SK-N-MC (cell line): Measurements from ENCODE around the gene AMER2.

Experiments used
- DNase-seq: peaks from one replicate; pipeline ENCODE4 v3.0.0-alpha.2; 2011; ENCODE audit warnings: low read depth, low spot score
- H3K27ac ChIP-seq: fragments of 200-600 bp; sonication (generic); 2 replicates; pipeline ENCODE4 v1.5.1; 2016; ENCODE audit warnings: mixed run types
- H3K36me3 ChIP-seq: fragments of 200-600 bp; sonication (generic); 2 replicates; pipeline ENCODE4 v1.6.1; 2017; ENCODE audit warnings: antibody characterized with exemption, low read length, mixed read lengths; ENCODE audit not compliant: insufficient read depth
- H3K4me3 ChIP-seq: fragments of 200-600 bp; sonication (generic); 2 replicates; pipeline ENCODE4 v1.5.1; 2016
- H3K9ac ChIP-seq: fragments of 200-600 bp; sonication (generic); 2 replicates; pipeline ENCODE4 v1.8.0; 2017; ENCODE audit warnings: mixed run types, mixed read lengths; ENCODE audit not compliant: insufficient read length
- H3K9me3 ChIP-seq: fragments of 200-600 bp; sonication (generic); 2 replicates; pipeline ENCODE4 v1.6.1; 2017; ENCODE audit warnings: low read depth, mild to moderate bottlenecking, antibody characterized with exemption, low read length, moderate library complexity, mixed read lengths
- EZH2 ChIP-seq: fragments of 200-600 bp; sonication (generic); IDR thresholded peaks from one replicate; pipeline ENCODE4 v1.6.1; 2017; ENCODE audit warnings: antibody characterized with exemption
- FOXP2 ChIP-seq: optimal IDR thresholded peaks from 2 replicates; pipeline ENCODE3; 2011; ENCODE audit warnings: mild to moderate bottlenecking, moderate library complexity; ENCODE audit not compliant: insufficient read depth; ENCODE audit errors: extremely low read length, control extremely low read depth
- POLR2AphosphoS5 ChIP-seq: IDR thresholded peaks from 2 replicates; pipeline ENCODE4 v1.6.1; 2012; ENCODE audit warnings: mild to moderate bottlenecking, low read depth, low read length, borderline replicate concordance

The AMER2 gene

DNA sequence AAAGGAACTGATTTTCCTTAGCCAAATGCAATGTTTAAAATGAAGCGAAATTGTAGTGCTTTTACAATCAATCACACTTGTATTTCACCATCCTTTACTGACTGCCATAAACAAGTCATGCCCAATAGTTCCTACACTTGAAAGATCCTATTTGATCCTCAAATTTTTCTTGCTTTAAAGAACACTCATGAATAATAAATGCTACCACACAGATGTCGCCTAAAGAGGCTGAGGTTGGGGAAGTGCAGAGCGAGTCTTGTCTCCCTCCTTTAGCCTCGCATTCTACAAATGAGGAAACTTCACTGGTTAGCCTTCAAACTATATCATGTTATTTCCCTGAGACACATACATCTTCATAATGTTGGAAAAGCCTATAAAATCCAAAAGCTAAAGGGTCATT, 18.7 kb upstream of the AMER2 start:
- DNase-seq, result no peak
- Histone ChIP-seq H3K27ac (peak overlapping the region; percentile 88), H3K4me3 (peak overlapping the region; percentile 37), H3K36me3 (no peaks in the 10 kb centered on the region), H3K9ac (no peak overlapping the region), H3K9me3 (no peaks in the 10 kb centered on the region)
- no peak for TF ChIP-seq FOXP2
- no peak for TF ChIP-seq EZH2
- TF ChIP-seq POLR2AphosphoS5, result no peak; the same call in 1 of the 2 replicates

DNA sequence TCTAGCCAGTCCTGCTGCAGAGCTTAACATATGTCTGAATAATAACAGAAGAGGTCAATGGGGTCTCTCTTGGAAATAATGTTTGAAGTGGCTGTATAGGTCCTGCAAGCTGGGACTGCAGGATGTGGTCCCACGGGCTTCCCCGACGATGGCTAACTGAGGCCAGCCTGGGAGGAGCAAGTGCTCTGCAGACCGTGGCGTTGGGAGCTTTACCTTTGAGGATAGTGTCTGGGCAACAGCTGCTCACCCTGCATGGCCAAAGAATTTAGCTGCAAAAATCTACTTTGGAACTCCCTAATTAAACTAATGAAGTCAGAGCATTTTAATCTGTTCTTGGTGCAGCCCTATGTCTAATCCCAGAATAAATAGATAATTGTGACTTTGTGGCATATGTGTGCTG, 18.2 kb upstream of the AMER2 start:
- no peaks in the 10 kb centered on the region for H3K36me3 ChIP-seq
- no peaks in the 10 kb centered on the region for H3K9me3 ChIP-seq
- TF ChIP-seq EZH2 (no peak), FOXP2 (no peak), POLR2AphosphoS5 (no peak)
- peak overlapping the region; percentile 88 for H3K27ac ChIP-seq
- DNase-seq, result no peak
- H3K4me3 ChIP-seq, result peak overlapping the region; percentile 37; the same call in 1 of the 2 replicates
- no peak overlapping the region for H3K9ac ChIP-seq

DNA sequence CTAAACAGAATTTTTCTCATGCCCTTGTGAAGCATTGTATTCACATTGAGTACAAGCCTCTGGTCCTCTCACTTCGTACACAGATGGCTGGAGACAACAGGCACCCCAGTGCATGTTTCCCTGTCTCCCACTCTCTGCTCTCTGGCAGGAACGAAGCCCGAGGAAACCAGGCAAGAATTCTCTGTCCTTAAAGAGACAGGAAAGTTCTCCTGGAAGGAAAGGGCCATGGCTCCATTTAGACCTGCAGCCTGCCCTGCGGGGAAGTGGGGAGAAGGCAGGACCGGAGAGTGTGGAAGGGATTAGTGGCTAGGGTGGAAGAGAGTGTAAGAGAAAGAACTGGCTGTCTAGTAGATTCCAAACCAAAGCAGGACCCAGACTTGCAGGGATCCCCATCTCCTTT, 15.5 kb upstream of the AMER2 start:
- peak overlapping the region; percentile 46 for H3K9ac ChIP-seq
- H3K27ac ChIP-seq, result peak overlapping the region; percentile 63
- no peaks in the 10 kb centered on the region for H3K36me3 ChIP-seq
- no peak overlapping the region for H3K4me3 ChIP-seq
- H3K9me3 ChIP-seq, result no peaks in the 10 kb centered on the region
- TF ChIP-seq POLR2AphosphoS5, result no peak
- TF ChIP-seq FOXP2, result no peak
- no peak for TF ChIP-seq EZH2
- DNase-seq, result no peak

DNA sequence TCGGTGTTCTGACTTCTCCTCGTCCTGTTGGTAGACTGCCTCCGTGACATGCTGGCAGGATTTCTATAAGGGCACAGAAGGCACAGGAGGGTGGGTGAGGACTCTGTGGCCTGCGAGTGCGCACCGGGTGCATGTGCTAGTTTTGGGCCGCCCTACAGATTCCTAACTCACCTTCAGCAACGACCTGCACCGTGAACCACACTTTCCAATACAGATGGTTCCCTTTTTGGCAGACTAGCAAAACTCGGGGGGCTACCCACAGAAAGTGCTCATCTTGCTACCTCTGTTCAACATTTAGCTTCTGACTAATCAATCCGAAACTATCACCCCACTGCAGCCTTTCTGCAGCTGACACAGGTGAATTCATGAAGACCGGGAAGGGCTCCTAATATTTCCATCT, 14.1 kb upstream of the AMER2 start:
- Histone ChIP-seq H3K36me3 (no peaks in the 10 kb centered on the region), H3K9me3 (no peaks in the 10 kb centered on the region), H3K9ac (peak overlapping the region; percentile 71), H3K27ac (peak overlapping the region; percentile 99), H3K4me3 (no peak overlapping the region)
- TF ChIP-seq POLR2AphosphoS5 (no peak), FOXP2 (no peak), EZH2 (no peak)
- no peak for DNase-seq

DNA sequence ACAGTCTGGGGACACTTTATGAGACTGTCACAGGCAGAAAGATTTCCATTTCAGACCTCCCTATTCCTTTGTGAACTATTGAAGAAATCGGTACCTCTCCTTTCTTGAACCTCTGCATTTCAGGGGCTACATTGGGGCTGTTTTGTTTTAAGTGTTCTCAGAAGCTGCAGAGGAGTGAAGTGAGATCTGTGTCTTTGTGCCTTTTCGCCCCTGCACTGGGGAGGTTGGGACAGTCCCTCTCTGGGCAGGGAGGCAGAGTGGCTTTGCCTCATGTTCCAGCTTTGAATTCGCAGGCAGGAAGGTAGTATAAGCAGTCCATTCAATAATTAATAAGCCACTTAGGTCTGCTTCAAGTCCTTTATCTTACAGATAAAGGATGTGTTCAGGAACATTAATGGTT, 9.5 kb upstream of the AMER2 start:
- no peak for DNase-seq
- Histone ChIP-seq H3K4me3 (no peak overlapping the region), H3K36me3 (no peaks in the 10 kb centered on the region), H3K9me3 (peaks cover 2% of the 10 kb centered on the region; the same call in 1 of the 2 replicates), H3K27ac (peak overlapping the region; percentile 96), H3K9ac (peak overlapping the region; percentile 40)
- no peak for TF ChIP-seq POLR2AphosphoS5
- TF ChIP-seq EZH2, result no peak
- no peak for TF ChIP-seq FOXP2

DNA sequence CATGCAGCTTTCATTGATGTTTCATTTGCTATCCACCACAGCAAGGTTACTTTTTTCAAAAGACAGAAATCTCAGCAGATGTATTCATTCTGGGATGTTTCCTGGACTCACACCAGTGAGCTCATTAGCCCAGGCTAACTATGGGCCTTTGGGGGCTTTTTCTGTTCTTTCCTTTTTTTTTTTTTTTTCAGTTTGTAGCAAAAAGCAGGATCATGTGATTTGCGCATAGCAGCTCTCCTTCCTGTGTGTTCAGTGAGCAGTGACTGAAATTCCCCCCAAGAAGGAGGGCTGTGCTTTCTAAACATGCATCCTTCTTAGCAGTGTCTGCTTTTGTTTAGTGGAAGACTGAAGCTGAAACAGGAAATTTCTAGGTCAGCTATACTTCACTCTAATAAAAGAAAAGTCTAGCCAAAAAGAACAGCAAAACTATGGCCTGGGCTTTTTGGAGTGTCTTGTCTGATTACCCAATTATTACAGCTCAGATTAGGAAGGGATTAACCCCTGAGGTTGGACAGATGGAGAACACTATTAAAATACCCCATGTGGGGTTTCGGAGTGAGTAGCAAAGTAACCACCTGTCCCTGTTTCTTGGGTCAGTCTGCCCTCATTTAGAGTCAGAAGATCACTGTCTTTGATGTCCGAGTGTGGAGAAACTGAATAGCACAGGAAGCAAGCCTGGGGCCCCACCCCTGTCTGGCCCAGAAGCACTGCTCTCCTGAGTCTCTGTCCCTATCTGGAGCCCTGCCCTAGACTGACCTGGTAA, 8.9 kb upstream of the AMER2 start:
- H3K36me3 ChIP-seq, result no peaks in the 10 kb centered on the region
- peak overlapping the region; percentile 6 for H3K4me3 ChIP-seq
- peaks cover 2% of the 10 kb centered on the region; the same call in 1 of the 2 replicates for H3K9me3 ChIP-seq
- H3K9ac ChIP-seq, result peak overlapping the region; percentile 40
- no peak for TF ChIP-seq POLR2AphosphoS5
- no peak for TF ChIP-seq EZH2
- TF ChIP-seq FOXP2, result no peak
- peak overlapping the region; percentile 96 for H3K27ac ChIP-seq
- DNase-seq, result no peak

DNA sequence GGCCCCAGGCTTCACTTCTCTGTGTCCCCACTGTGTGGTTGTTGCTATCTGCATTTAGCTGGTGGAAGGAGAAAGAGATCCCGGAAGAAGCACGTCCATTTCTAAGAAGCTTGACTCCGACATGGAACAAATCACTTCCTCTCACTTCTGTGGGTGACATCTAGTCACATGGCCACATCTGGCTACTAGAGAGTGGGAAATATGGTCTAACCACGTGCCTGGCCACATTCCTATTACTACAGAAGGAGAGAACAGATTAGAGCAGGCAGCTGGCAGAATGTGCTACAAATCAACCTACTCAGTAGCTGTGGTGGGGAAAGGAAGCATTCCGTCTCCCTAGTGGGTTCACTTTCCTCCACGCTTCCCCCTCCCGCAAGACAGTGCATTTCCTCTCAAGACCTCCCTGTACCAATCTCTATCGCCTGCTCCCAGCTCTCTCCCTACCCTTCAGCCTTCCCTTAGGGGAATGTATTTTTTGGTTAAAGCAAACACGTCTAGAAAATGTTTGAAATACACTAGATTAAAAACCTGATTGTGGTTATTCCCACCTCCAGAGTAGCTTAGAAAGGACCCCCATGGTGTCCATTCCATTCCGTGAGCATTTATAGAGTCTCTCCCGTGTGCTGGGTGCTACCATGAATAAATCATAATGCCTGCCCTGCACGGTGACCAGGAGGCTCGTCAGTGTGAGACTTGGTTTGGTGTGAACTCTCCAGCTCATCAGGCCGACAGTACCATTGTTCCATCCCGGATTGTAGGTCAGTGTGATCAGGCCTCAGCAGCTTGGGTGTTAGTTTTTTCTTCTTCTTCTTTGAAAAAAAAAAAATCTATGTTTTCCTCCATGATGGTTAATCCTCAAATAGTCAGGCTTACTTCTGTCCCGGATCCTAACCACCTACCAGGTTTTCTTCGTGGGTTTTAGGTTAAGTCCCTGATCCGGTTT, 8.0 kb upstream of the AMER2 start:
- no peaks in the 10 kb centered on the region for H3K36me3 ChIP-seq

DNA sequence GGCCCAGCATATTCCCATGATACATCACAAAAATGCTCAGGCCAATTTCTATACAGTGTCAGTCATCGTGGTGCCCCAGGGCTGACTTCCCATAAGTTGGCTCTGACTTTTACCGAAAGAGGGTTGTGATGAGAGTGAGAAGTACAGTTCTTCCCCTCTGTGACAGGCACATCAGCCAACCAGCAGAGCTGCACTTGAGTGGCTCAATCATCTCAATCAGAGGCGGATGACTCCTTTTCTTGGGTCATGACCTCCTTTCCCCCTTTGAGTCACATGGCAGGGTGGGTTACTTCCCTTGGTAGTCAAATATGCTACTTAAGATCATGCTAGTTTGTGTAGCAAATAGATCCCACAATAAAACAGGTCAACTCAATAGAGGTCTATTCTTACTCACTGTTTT, 6.9 kb upstream of the AMER2 start:
- H3K27ac ChIP-seq, result peak overlapping the region; percentile 96
- no peak for TF ChIP-seq FOXP2
- no peak for TF ChIP-seq EZH2
- TF ChIP-seq POLR2AphosphoS5, result no peak
- peak overlapping the region; percentile 11 for H3K9ac ChIP-seq
- DNase-seq, result no peak
- H3K9me3 ChIP-seq, result peaks cover 2% of the 10 kb centered on the region; the same call in 1 of the 2 replicates
- peak overlapping the region; percentile 35; the same call in 1 of the 2 replicates for H3K4me3 ChIP-seq
- no peaks in the 10 kb centered on the region for H3K36me3 ChIP-seq

More for the DNA sequence above, 8.0 kb upstream of the AMER2 start:
- H3K9me3 ChIP-seq, result peaks cover 2% of the 10 kb centered on the region; the same call in 1 of the 2 replicates
- DNase-seq, result no peak
- TF ChIP-seq EZH2 (no peak), POLR2AphosphoS5 (no peak), FOXP2 (no peak)
- peak overlapping the region; percentile 38 for H3K4me3 ChIP-seq
- peak overlapping the region; percentile 40 for H3K9ac ChIP-seq
- peak overlapping the region; percentile 96 for H3K27ac ChIP-seq
